ENCODE results near the gene ZNF276. TPM values are rescaled to one million over a fixed set of nuclear protein-coding genes. Genes with fewer than 3 reads are reported as not detected.

Gene ZNF276
- total RNA-seq, 1 donor from 2014 or later, result 25.4 TPM

GRCh38 chr16:89746043-89746442, 24.7 kb downstream of the ZNF276 start:
- H3K4me3 Mint-ChIP-seq (ENCODE audit: unreplicated experiment), result no peak overlapping the region
- peaks cover 19% of the 10 kb centered on the region for H3K36me3 Mint-ChIP-seq (ENCODE audit: low read depth, unreplicated experiment)
- TF ChIP-seq CTCF (IDR thresholded peaks at IDR 0.05; ENCODE audit: unreplicated experiment), result no peak
- peaks cover 4% of the 10 kb centered on the region for H3K27me3 Mint-ChIP-seq (ENCODE audit: unreplicated experiment)
- no peak overlapping the region for H3K27ac Mint-ChIP-seq (ENCODE audit: unreplicated experiment)
- no peaks in the 10 kb centered on the region for H3K4me1 Mint-ChIP-seq (ENCODE audit: unreplicated experiment)
- no peak for DNase-seq (ENCODE audit: low spot score)
- no peaks in the 10 kb centered on the region for H3K9me3 Mint-ChIP-seq (ENCODE audit: unreplicated experiment)

- DNase-seq (ENCODE audit: low spot score), result no peak
- TF ChIP-seq CTCF (IDR thresholded peaks at IDR 0.05; ENCODE audit: unreplicated experiment), result no peak
- Mint-ChIP-seq H3K4me3 (ENCODE audit: unreplicated experiment) (no peak overlapping the region), H3K36me3 (ENCODE audit: low read depth, unreplicated experiment) (peaks cover 18% of the 10 kb centered on the region), H3K27ac (ENCODE audit: unreplicated experiment) (no peak overlapping the region), H3K9me3 (ENCODE audit: unreplicated experiment) (no peaks in the 10 kb centered on the region), H3K4me1 (ENCODE audit: unreplicated experiment) (no peaks in the 10 kb centered on the region), H3K27me3 (ENCODE audit: unreplicated experiment) (peaks cover 6% of the 10 kb centered on the region)
These were observed 26.7 kb downstream of the ZNF276 start for GRCh38 chr16:89748076-89748475.

- peaks cover 6% of the 10 kb centered on the region for H3K27me3 Mint-ChIP-seq (ENCODE audit: unreplicated experiment)
- no peak for DNase-seq (ENCODE audit: low spot score)
- H3K9me3 Mint-ChIP-seq (ENCODE audit: unreplicated experiment), result no peaks in the 10 kb centered on the region
- no peaks in the 10 kb centered on the region for H3K4me1 Mint-ChIP-seq (ENCODE audit: unreplicated experiment)
- H3K4me3 Mint-ChIP-seq (ENCODE audit: unreplicated experiment), result no peak overlapping the region
- no peak for TF ChIP-seq CTCF (IDR thresholded peaks at IDR 0.05; ENCODE audit: unreplicated experiment)
- peaks cover 15% of the 10 kb centered on the region for H3K36me3 Mint-ChIP-seq (ENCODE audit: low read depth, unreplicated experiment)
- no peak overlapping the region for H3K27ac Mint-ChIP-seq (ENCODE audit: unreplicated experiment)
These were observed 27.6 kb downstream of the ZNF276 start for GRCh38 chr16:89748921-89749320.

GRCh38 chr16:89749637-89750036, 28.3 kb downstream of the ZNF276 start:
- Mint-ChIP-seq H3K27me3 (ENCODE audit: unreplicated experiment) (peaks cover 6% of the 10 kb centered on the region), H3K36me3 (ENCODE audit: low read depth, unreplicated experiment) (peaks cover 15% of the 10 kb centered on the region), H3K4me1 (ENCODE audit: unreplicated experiment) (no peaks in the 10 kb centered on the region), H3K27ac (ENCODE audit: unreplicated experiment) (peak overlapping the region; percentile 61), H3K4me3 (ENCODE audit: unreplicated experiment) (no peak overlapping the region), H3K9me3 (ENCODE audit: unreplicated experiment) (no peaks in the 10 kb centered on the region)
- no peak for TF ChIP-seq CTCF (IDR thresholded peaks at IDR 0.05; ENCODE audit: unreplicated experiment)
- no peak for DNase-seq (ENCODE audit: low spot score)

- DNase-seq (ENCODE audit: low spot score), result no peak
- peak overlapping the region; percentile 31 for H3K4me3 Mint-ChIP-seq (ENCODE audit: unreplicated experiment)
- peaks cover 14% of the 10 kb centered on the region for H3K36me3 Mint-ChIP-seq (ENCODE audit: low read depth, unreplicated experiment)
- no peaks in the 10 kb centered on the region for H3K9me3 Mint-ChIP-seq (ENCODE audit: unreplicated experiment)
- no peaks in the 10 kb centered on the region for H3K4me1 Mint-ChIP-seq (ENCODE audit: unreplicated experiment)
- peaks cover 4% of the 10 kb centered on the region for H3K27me3 Mint-ChIP-seq (ENCODE audit: unreplicated experiment)
- no peak for TF ChIP-seq CTCF (IDR thresholded peaks at IDR 0.05; ENCODE audit: unreplicated experiment)
- H3K27ac Mint-ChIP-seq (ENCODE audit: unreplicated experiment), result peak overlapping the region; percentile 64
These were observed 38.5 kb downstream of the ZNF276 start for GRCh38 chr16:89759746-89760340.
